ENCODE results near the gene ABLIM3. TPM values are rescaled to one million over a fixed set of nuclear protein-coding genes. Genes with fewer than 3 reads are reported as not detected.

The ABLIM3 gene
- total RNA-seq, 1 donor from 2014 or later: 3.9 TPM

- Mint-ChIP-seq H3K27me3 (ENCODE audit: low read depth, unreplicated experiment) (peaks cover 8% of the 10 kb centered on the region), H3K27ac (ENCODE audit: unreplicated experiment) (no peak overlapping the region), H3K36me3 (ENCODE audit: low read depth, unreplicated experiment) (peaks cover 8% of the 10 kb centered on the region), H3K9me3 (ENCODE audit: unreplicated experiment) (no peaks in the 10 kb centered on the region), H3K4me1 (ENCODE audit: low read depth, unreplicated experiment) (peaks cover 2% of the 10 kb centered on the region), H3K4me3 (ENCODE audit: unreplicated experiment) (no peak overlapping the region)
- TF ChIP-seq CTCF (IDR thresholded peaks at IDR 0.05; ENCODE audit: insufficient read depth, low read depth, low read length) (no peak), EZH2 (IDR thresholded peaks at IDR 0.05; ENCODE audit: insufficient read depth, low read length) (no peak)
- Histone ChIP-seq H3K27me3 (ENCODE audit: insufficient read depth, low read length) (no peaks in the 10 kb centered on the region), H3K4me2 (ENCODE audit: low read length) (no peak overlapping the region), H3K79me2 (ENCODE audit: insufficient read depth, low read length) (no peaks in the 10 kb centered on the region), H2AFZ (ENCODE audit: low read depth, low read length) (no peak overlapping the region), H3K9me3 (ENCODE audit: insufficient read depth, low read depth, low read length) (no peaks in the 10 kb centered on the region), H4K20me1 (ENCODE audit: insufficient read depth, low read length) (no peaks in the 10 kb centered on the region), H3K27ac (ENCODE audit: low read depth, low read length) (no peak overlapping the region), H3K4me3 (ENCODE audit: insufficient read depth, low read depth, low read length) (no peak overlapping the region), H3K9ac (ENCODE audit: low read length) (no peak overlapping the region), H3K4me1 (ENCODE audit: insufficient read depth, low read length) (no peaks in the 10 kb centered on the region), H3K36me3 (ENCODE audit: insufficient read depth, low read length) (no peaks in the 10 kb centered on the region)
- FAIRE-seq (no peak), DNase-seq (ENCODE audit: low read depth) (no peak)
Observed at GRCh38 chr5:149280124-149280523, 138.8 kb downstream of the ABLIM3 start.

- no peak for FAIRE-seq
- no peak for DNase-seq (ENCODE audit: low read depth)
- Mint-ChIP-seq H3K4me3 (ENCODE audit: unreplicated experiment) (no peak overlapping the region), H3K27ac (ENCODE audit: unreplicated experiment) (no peak overlapping the region), H3K27me3 (ENCODE audit: low read depth, unreplicated experiment) (peaks cover 8% of the 10 kb centered on the region), H3K36me3 (ENCODE audit: low read depth, unreplicated experiment) (peaks cover 8% of the 10 kb centered on the region), H3K4me1 (ENCODE audit: low read depth, unreplicated experiment) (peaks cover 2% of the 10 kb centered on the region), H3K9me3 (ENCODE audit: unreplicated experiment) (no peaks in the 10 kb centered on the region)
- no peaks in the 10 kb centered on the region for H3K27me3 ChIP-seq (ENCODE audit: insufficient read depth, low read length)
- H3K4me3 ChIP-seq (ENCODE audit: insufficient read depth, low read depth, low read length): no peak overlapping the region
- no peak overlapping the region for H2AFZ ChIP-seq (ENCODE audit: low read depth, low read length)
- H3K9me3 ChIP-seq (ENCODE audit: insufficient read depth, low read depth, low read length): no peaks in the 10 kb centered on the region
- H3K79me2 ChIP-seq (ENCODE audit: insufficient read depth, low read length): no peaks in the 10 kb centered on the region
- no peaks in the 10 kb centered on the region for H4K20me1 ChIP-seq (ENCODE audit: insufficient read depth, low read length)
- TF ChIP-seq EZH2 (IDR thresholded peaks at IDR 0.05; ENCODE audit: insufficient read depth, low read length): no peak
- TF ChIP-seq CTCF (IDR thresholded peaks at IDR 0.05; ENCODE audit: insufficient read depth, low read depth, low read length): no peak
- H3K4me1 ChIP-seq (ENCODE audit: insufficient read depth, low read length): no peaks in the 10 kb centered on the region
- H3K36me3 ChIP-seq (ENCODE audit: insufficient read depth, low read length): no peaks in the 10 kb centered on the region
- H3K9ac ChIP-seq (ENCODE audit: low read length): no peak overlapping the region
- no peak overlapping the region for H3K4me2 ChIP-seq (ENCODE audit: low read length)
- H3K27ac ChIP-seq (ENCODE audit: low read depth, low read length): no peak overlapping the region
Observed at GRCh38 chr5:149280802-149281201, 139.5 kb downstream of the ABLIM3 start.

- Mint-ChIP-seq H3K4me3 (ENCODE audit: unreplicated experiment) (no peak overlapping the region), H3K9me3 (ENCODE audit: unreplicated experiment) (no peaks in the 10 kb centered on the region), H3K27ac (ENCODE audit: unreplicated experiment) (no peak overlapping the region), H3K4me1 (ENCODE audit: low read depth, unreplicated experiment) (peaks cover 2% of the 10 kb centered on the region), H3K36me3 (ENCODE audit: low read depth, unreplicated experiment) (peaks cover 8% of the 10 kb centered on the region), H3K27me3 (ENCODE audit: low read depth, unreplicated experiment) (peaks cover 8% of the 10 kb centered on the region)
- H3K36me3 ChIP-seq (ENCODE audit: insufficient read depth, low read length): no peaks in the 10 kb centered on the region
- no peak overlapping the region for H2AFZ ChIP-seq (ENCODE audit: low read depth, low read length)
- no peaks in the 10 kb centered on the region for H3K9me3 ChIP-seq (ENCODE audit: insufficient read depth, low read depth, low read length)
- H3K4me3 ChIP-seq (ENCODE audit: insufficient read depth, low read depth, low read length): no peak overlapping the region
- H3K4me2 ChIP-seq (ENCODE audit: low read length): no peak overlapping the region
- H3K79me2 ChIP-seq (ENCODE audit: insufficient read depth, low read length): no peaks in the 10 kb centered on the region
- no peak for DNase-seq (ENCODE audit: low read depth)
- H3K9ac ChIP-seq (ENCODE audit: low read length): no peak overlapping the region
- no peak for FAIRE-seq
- H3K27me3 ChIP-seq (ENCODE audit: insufficient read depth, low read length): no peaks in the 10 kb centered on the region
- no peak for TF ChIP-seq EZH2 (IDR thresholded peaks at IDR 0.05; ENCODE audit: insufficient read depth, low read length)
- H3K27ac ChIP-seq (ENCODE audit: low read depth, low read length): no peak overlapping the region
- no peaks in the 10 kb centered on the region for H3K4me1 ChIP-seq (ENCODE audit: insufficient read depth, low read length)
- no peaks in the 10 kb centered on the region for H4K20me1 ChIP-seq (ENCODE audit: insufficient read depth, low read length)
Observed at GRCh38 chr5:149282027-149282965, 141.0 kb downstream of the ABLIM3 start.
